Globus pallidus (tissue), 1 donor: ENCODE measurements around the gene CD244.

ENCODE experiments used
- DNase-seq: peaks from one replicate; pipeline ENCODE4 v3.0.0-alpha.2; 2015; ENCODE audit warnings: low spot score

The CD244 gene

GRCh38 chr1:160844447-160845232 is 18.0 kb downstream of the CD244 start:
- DNase-seq = no peak

- DNase-seq = no peak
These were observed 21.6 kb downstream of the CD244 start for GRCh38 chr1:160841079-160841478.

GRCh38 chr1:160839746-160840145 is 22.9 kb downstream of the CD244 start:
- DNase-seq = no peak

GRCh38 chr1:160838888-160839287 is 23.8 kb downstream of the CD244 start:
- DNase-seq = no peak

- DNase-seq = peak; percentile 36
These were observed 25.0 kb downstream of the CD244 start for GRCh38 chr1:160837558-160838205.

GRCh38 chr1:160836981-160837557 is 25.6 kb downstream of the CD244 start:
- no peak for DNase-seq

GRCh38 chr1:160836561-160836960 is 26.1 kb downstream of the CD244 start:
- DNase-seq = no peak

- no peak for DNase-seq
These were observed 26.9 kb downstream of the CD244 start for GRCh38 chr1:160835751-160836150.

GRCh38 chr1:160834945-160835565 is 27.6 kb downstream of the CD244 start:
- DNase-seq = no peak

GRCh38 chr1:160830321-160831153 is 32.1 kb downstream of the CD244 start:
- no peak for DNase-seq

GRCh38 chr1:160829766-160830165 is 32.9 kb downstream of the CD244 start:
- DNase-seq = no peak

- DNase-seq = no peak
These were observed 35.3 kb downstream of the CD244 start for GRCh38 chr1:160827418-160827817.

- DNase-seq = no peak
These were observed 36.1 kb downstream of the CD244 start for GRCh38 chr1:160826546-160826945.

- no peak for DNase-seq
These were observed 39.4 kb downstream of the CD244 start for GRCh38 chr1:160823296-160823695.

- no peak for DNase-seq
These were observed 41.1 kb downstream of the CD244 start for GRCh38 chr1:160821627-160822026.

- no peak for DNase-seq
These were observed 43.5 kb downstream of the CD244 start for GRCh38 chr1:160819186-160819585.

- DNase-seq = no peak
These were observed 44.3 kb downstream of the CD244 start for GRCh38 chr1:160818207-160818937.

- DNase-seq = no peak
These were observed 47.8 kb downstream of the CD244 start for GRCh38 chr1:160814856-160815255.

GRCh38 chr1:160814316-160814715 is 48.4 kb downstream of the CD244 start:
- no peak for DNase-seq

GRCh38 chr1:160813215-160813614 is 49.5 kb downstream of the CD244 start:
- DNase-seq = no peak

- no peak for DNase-seq
These were observed 51.5 kb downstream of the CD244 start for GRCh38 chr1:160811147-160811546.
